Neural cell (in vitro differentiated cells): ENCODE data around the gene HDDC3. TPM values are rescaled to one million over a fixed set of nuclear protein-coding genes. Genes with fewer than 3 reads are reported as not detected.

Experiments used
- H2AFZ ChIP-seq: fragments of 200-600, 300-800 bp; sonication (generic), shearing (Covaris generic); 2 replicates; pipeline ENCODE4 v1.6.0; 2014; ENCODE audit warnings: low read depth, mild to moderate bottlenecking, antibody characterized with exemption, low read length, moderate library complexity
- H3F3A ChIP-seq: fragments of 200-600 bp; shearing (Covaris generic); 2 replicates; pipeline ENCODE4 v1.6.1; 2016; ENCODE audit warnings: mild to moderate bottlenecking, moderate library complexity, mixed read lengths, antibody characterized with exemption, low read length; ENCODE audit not compliant: insufficient read depth, poor library complexity, severe bottlenecking
- H3K27ac ChIP-seq: fragments of 200-600, 300-800 bp; sonication (generic), shearing (Covaris generic); 2 replicates; pipeline ENCODE4 v1.5.1; 2014; ENCODE audit warnings: mild to moderate bottlenecking, low read length, moderate library complexity
- H3K27me3 ChIP-seq: fragments of 300-800, 200-600 bp; sonication (generic), shearing (Covaris generic); 2 replicates; pipeline ENCODE4 v1.6.0; 2014; ENCODE audit warnings: mild to moderate bottlenecking, low read depth, low read length, moderate library complexity; ENCODE audit not compliant: insufficient read depth
- H3K36me3 ChIP-seq: fragments of 300-800, 200-600 bp; sonication (generic), shearing (Covaris generic); 2 replicates; pipeline ENCODE4 v1.5.1; 2014; ENCODE audit warnings: mild to moderate bottlenecking, antibody characterized with exemption, low read length, moderate library complexity; ENCODE audit not compliant: insufficient read depth
- H3K4me2 ChIP-seq: fragments of 300-800, 200-600 bp; sonication (generic), shearing (Covaris generic); 2 replicates; pipeline ENCODE4 v1.6.0; 2014; ENCODE audit warnings: mild to moderate bottlenecking, low read length
- H3K4me3 ChIP-seq: fragments of 300-800, 200-600 bp; sonication (generic), shearing (Covaris generic); 2 replicates; pipeline ENCODE4 v1.5.1; 2014; ENCODE audit warnings: mild to moderate bottlenecking, low read length, moderate library complexity
- H3K79me2 ChIP-seq: fragments of 200-600 bp; shearing (Covaris generic); replicated peaks from 2 replicates; pipeline ENCODE4 v1.6.0; 2014; ENCODE audit warnings: mild to moderate bottlenecking, low read length, moderate library complexity; ENCODE audit not compliant: insufficient read depth
- H3K9ac ChIP-seq: fragments of 300-800, 200-600 bp; sonication (generic), shearing (Covaris generic); 2 replicates; pipeline ENCODE4 v1.6.1; 2016; ENCODE audit warnings: mild to moderate bottlenecking, low read length, mixed read lengths
- H3K9me2 ChIP-seq: fragments of 200-600 bp; shearing (Covaris generic); 2 replicates; pipeline ENCODE4 v1.6.1; 2016; ENCODE audit warnings: mild to moderate bottlenecking, low read length, mixed read lengths; ENCODE audit not compliant: insufficient read depth
- H3K9me3 ChIP-seq: fragments of 200-600, 300-800 bp; sonication (generic), shearing (Covaris generic); 2 replicates; pipeline ENCODE4 v1.6.1; 2016; ENCODE audit warnings: mild to moderate bottlenecking, mixed run types, low read length, moderate library complexity, mixed read lengths
- H4K20me1 ChIP-seq: fragments of 200-600 bp; shearing (Covaris generic); 2 replicates; pipeline ENCODE4 v1.6.1; 2016; ENCODE audit warnings: mild to moderate bottlenecking, mixed run types; ENCODE audit not compliant: insufficient read depth
- CTCF ChIP-seq: fragments of 450-650 bp; IDR thresholded peaks from 2 replicates; pipeline ENCODE4 v1.5.1; 2014; ENCODE audit warnings: antibody characterized with exemption, mild to moderate bottlenecking, moderate library complexity; ENCODE audit not compliant: poor library complexity, severe bottlenecking
- EP300 ChIP-seq: fragments of 450-650 bp; conservative IDR thresholded peaks from 2 replicates; pipeline ENCODE4 v1.6.1; 2014; ENCODE audit warnings: antibody characterized with exemption, mild to moderate bottlenecking, moderate library complexity; ENCODE audit not compliant: poor library complexity, severe bottlenecking
- EZH2 ChIP-seq: fragments of 200-600, 300-800 bp; shearing (Covaris generic), sonication (generic); IDR thresholded peaks from 2 replicates; pipeline ENCODE4 v1.6.1; 2014; ENCODE audit warnings: antibody characterized with exemption, low read length, borderline replicate concordance, mild to moderate bottlenecking; ENCODE audit not compliant: insufficient read depth, poor library complexity, severe bottlenecking
- MXI1 ChIP-seq: fragments of 450-650 bp; conservative IDR thresholded peaks from 2 replicates; pipeline ENCODE4 v1.6.1; 2014; ENCODE audit warnings: antibody characterized with exemption, mild to moderate bottlenecking; ENCODE audit not compliant: poor library complexity, severe bottlenecking
- POLR2AphosphoS5 ChIP-seq: IDR thresholded peaks from 2 replicates; pipeline ENCODE4 v1.6.1; 2012
- RAD21 ChIP-seq: fragments of 450-650 bp; conservative IDR thresholded peaks from 2 replicates; pipeline ENCODE4 v1.6.1; 2014; ENCODE audit warnings: antibody characterized with exemption, mild to moderate bottlenecking, moderate library complexity
- SMC3 ChIP-seq: fragments of 450-650 bp; conservative IDR thresholded peaks from 2 replicates; pipeline ENCODE4 v1.6.1; 2014; ENCODE audit warnings: antibody characterized with exemption, mild to moderate bottlenecking, moderate library complexity; ENCODE audit not compliant: poor library complexity
- TAF1 ChIP-seq: IDR thresholded peaks from 2 replicates; pipeline ENCODE4 v1.6.1; 2012; ENCODE audit warnings: low read depth
- polyA plus RNA-seq: library from polyadenylated mRNA; depleted of rRNA; stranded (reverse); fragments of >200 nt; gene quantifications from 2 replicates; pipeline ENCODE4 v1.2.3, GENCODE V29; 2014
- TF ChIP-seq, protein P1 (sequence below): IDR thresholded peaks from 2 replicates; pipeline ENCODE4 v1.6.1; 2012; ENCODE audit warnings: borderline replicate concordance

The HDDC3 gene
- polyA plus RNA-seq, 1 donor from 2014 or later = 20.1 TPM

- Histone ChIP-seq H3K79me2 (no peaks in the 10 kb centered on the region), H3K36me3 (peaks cover 7% of the 10 kb centered on the region), H3K27ac (no peak overlapping the region), H3F3A (no peaks in the 10 kb centered on the region), H3K27me3 (no peaks in the 10 kb centered on the region), H3K4me2 (no peak overlapping the region), H2AFZ (no peak overlapping the region), H3K9ac (no peak overlapping the region), H3K9me2 (no peaks in the 10 kb centered on the region), H3K4me3 (no peak overlapping the region), H3K9me3 (no peaks in the 10 kb centered on the region), H4K20me1 (no peaks in the 10 kb centered on the region)
- TF ChIP-seq EZH2 = no peak
Measured at GRCh38 chr15:90907838-90908507, 24.4 kb downstream of the HDDC3 start.

GRCh38 chr15:90907051-90907660, 25.2 kb downstream of the HDDC3 start:
- Histone ChIP-seq H3K9me2 (no peaks in the 10 kb centered on the region), H3K4me2 (no peak overlapping the region), H3K27ac (no peak overlapping the region), H3K27me3 (no peaks in the 10 kb centered on the region), H4K20me1 (no peaks in the 10 kb centered on the region), H3K79me2 (no peaks in the 10 kb centered on the region), H2AFZ (no peak overlapping the region), H3F3A (no peaks in the 10 kb centered on the region), H3K36me3 (peaks cover 7% of the 10 kb centered on the region), H3K4me3 (no peak overlapping the region), H3K9ac (no peak overlapping the region), H3K9me3 (no peaks in the 10 kb centered on the region)
- no peak for TF ChIP-seq MXI1
- no peak for TF ChIP-seq EP300
- no peak for TF ChIP-seq RAD21
- TF ChIP-seq, protein P1, sequence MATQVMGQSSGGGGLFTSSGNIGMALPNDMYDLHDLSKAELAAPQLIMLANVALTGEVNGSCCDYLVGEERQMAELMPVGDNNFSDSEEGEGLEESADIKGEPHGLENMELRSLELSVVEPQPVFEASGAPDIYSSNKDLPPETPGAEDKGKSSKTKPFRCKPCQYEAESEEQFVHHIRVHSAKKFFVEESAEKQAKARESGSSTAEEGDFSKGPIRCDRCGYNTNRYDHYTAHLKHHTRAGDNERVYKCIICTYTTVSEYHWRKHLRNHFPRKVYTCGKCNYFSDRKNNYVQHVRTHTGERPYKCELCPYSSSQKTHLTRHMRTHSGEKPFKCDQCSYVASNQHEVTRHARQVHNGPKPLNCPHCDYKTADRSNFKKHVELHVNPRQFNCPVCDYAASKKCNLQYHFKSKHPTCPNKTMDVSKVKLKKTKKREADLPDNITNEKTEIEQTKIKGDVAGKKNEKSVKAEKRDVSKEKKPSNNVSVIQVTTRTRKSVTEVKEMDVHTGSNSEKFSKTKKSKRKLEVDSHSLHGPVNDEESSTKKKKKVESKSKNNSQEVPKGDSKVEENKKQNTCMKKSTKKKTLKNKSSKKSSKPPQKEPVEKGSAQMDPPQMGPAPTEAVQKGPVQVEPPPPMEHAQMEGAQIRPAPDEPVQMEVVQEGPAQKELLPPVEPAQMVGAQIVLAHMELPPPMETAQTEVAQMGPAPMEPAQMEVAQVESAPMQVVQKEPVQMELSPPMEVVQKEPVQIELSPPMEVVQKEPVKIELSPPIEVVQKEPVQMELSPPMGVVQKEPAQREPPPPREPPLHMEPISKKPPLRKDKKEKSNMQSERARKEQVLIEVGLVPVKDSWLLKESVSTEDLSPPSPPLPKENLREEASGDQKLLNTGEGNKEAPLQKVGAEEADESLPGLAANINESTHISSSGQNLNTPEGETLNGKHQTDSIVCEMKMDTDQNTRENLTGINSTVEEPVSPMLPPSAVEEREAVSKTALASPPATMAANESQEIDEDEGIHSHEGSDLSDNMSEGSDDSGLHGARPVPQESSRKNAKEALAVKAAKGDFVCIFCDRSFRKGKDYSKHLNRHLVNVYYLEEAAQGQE = no peak
- no peak for TF ChIP-seq POLR2AphosphoS5
- no peak for TF ChIP-seq SMC3
- TF ChIP-seq TAF1 = no peak
- TF ChIP-seq CTCF = no peak
- no peak for TF ChIP-seq EZH2
